Ramos (cell line): ENCODE results near the gene ANXA5.

Source experiments
- in situ Hi-C: fragments of 300-500 bp; cut with MboI; formaldehyde crosslinking; loops from one replicate; pipeline ENCODE4 v1.14.3; 2022; ENCODE audit warnings: low sequenced_read_pairs; ENCODE audit not compliant: unreplicated experiment

The ANXA5 gene

DNA sequence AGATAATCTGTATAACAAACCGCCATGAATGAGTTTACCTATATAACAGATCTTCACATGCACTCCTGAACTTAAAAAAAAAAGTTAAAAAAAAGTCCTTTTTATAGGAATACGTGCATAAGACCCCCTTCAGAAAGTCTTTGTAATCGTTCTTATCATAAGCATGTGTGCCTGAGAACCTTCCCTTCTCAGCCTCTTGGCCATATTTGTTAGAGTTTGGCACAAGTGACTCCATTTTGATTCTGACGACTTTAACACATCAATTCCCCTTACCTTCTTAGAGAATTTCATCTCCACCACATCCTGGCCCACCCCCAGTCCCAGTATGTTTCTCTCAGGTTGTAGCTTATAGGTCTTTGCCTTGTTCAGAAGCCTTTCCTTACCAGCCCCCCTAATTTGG lies 16.0 kb upstream of the ANXA5 start:
- in situ Hi-C loops = no loop called here

DNA sequence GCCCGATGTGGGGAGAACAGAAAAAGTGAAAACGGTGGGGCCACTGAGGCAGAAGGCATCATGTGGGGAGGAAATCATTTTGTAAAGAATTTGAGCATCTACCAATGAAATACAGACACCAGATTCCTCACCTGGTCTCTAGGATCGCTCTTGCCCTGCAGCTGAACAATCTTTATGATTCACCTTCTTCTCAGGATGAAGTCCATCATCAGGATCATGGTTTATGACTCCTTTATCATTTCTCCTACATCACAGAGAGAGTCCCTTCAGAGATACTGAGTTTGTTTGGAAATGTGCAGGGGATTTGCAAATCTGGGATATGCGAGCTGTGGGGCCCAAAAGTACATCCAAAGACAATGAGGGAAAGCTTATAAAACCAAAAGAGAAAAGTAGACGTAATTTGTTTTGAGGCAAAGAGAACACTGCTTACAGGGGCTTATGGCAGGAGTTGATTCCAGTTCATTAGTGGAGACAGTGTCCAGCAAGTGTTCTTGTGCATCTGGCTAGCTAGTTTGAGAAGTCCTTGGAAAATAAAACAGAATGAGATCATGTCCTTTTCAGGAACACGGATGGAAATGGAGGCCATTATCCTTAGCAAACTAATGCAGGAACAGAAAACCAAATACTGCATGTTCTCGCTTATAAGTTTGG lies 15.3 kb upstream of the ANXA5 start:
- in situ Hi-C loops = no loop called here

- in situ Hi-C loops = no loop called here
These were observed 14.7 kb upstream of the ANXA5 start for GRCh38 chr4:121711263-121712000.

GRCh38 chr4:121709766-121710405 lies 13.1 kb upstream of the ANXA5 start:
- in situ Hi-C loops = no loop called here

GRCh38 chr4:121707344-121707743 lies 10.6 kb upstream of the ANXA5 start:
- in situ Hi-C loops = no loop called here

GRCh38 chr4:121706595-121707021 lies 9.8 kb upstream of the ANXA5 start:
- in situ Hi-C loops = no loop called here

DNA sequence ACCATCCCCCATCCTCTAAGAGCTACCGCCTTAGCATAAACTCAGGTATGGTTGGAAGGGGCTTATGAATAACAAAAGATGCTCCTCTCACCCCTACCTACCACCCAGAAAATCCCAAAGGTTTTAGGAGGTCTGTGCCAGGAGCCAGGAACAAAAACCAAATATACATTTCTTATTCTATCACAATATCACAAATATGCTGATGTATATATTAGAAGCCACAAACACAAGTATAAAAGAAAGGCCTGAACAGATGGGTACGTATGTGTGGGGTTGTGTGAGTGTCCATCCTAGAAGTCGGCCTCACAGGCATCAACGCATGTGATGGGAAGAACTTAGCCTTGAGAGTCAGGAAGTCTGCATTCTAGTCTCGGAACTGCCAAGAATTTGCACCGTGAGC lies 8.7 kb upstream of the ANXA5 start:
- in situ Hi-C loops = no loop called here

- in situ Hi-C loops = no loop called here
These were observed 5.4 kb upstream of the ANXA5 start for GRCh38 chr4:121702136-121702535.

- in situ Hi-C loops = no loop called here
These were observed 4.5 kb upstream of the ANXA5 start for GRCh38 chr4:121701263-121701662.

GRCh38 chr4:121698236-121698671 lies 1.5 kb upstream of the ANXA5 start:
- in situ Hi-C loops = no loop called here

- in situ Hi-C loops = no loop called here
These were observed 784 bp upstream of the ANXA5 start for GRCh38 chr4:121697564-121697963.

- in situ Hi-C loops = no loop called here
These were observed 605 bp downstream of the ANXA5 start for GRCh38 chr4:121696170-121696580.

GRCh38 chr4:121693886-121694285 lies 2.9 kb downstream of the ANXA5 start:
- in situ Hi-C loops = no loop called here

DNA sequence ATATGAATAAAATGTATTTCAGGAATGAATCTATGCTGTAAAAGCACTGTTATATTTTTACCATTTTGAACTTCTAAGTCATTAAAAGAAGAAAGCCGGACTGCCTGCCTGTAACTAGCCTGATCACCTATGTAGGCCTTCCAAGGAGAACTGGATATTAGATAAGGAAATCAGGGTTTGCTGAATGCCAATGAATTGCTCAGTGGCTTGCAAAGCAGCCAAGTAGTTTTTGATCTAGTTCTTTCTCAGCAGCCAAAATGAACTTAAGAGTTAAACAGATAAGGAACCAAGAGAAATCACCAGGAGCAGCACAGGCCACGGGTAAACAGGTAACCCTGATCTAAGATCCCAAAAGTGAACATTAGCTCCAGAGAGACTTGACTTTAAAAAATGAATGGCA lies 3.3 kb downstream of the ANXA5 start:
- in situ Hi-C loops = no loop called here

GRCh38 chr4:121692261-121692660 lies 4.5 kb downstream of the ANXA5 start:
- in situ Hi-C loops = no loop called here

- in situ Hi-C loops = no loop called here
These were observed 6.8 kb downstream of the ANXA5 start for GRCh38 chr4:121690001-121690400.

GRCh38 chr4:121688701-121689100 lies 8.1 kb downstream of the ANXA5 start:
- in situ Hi-C loops = no loop called here

DNA sequence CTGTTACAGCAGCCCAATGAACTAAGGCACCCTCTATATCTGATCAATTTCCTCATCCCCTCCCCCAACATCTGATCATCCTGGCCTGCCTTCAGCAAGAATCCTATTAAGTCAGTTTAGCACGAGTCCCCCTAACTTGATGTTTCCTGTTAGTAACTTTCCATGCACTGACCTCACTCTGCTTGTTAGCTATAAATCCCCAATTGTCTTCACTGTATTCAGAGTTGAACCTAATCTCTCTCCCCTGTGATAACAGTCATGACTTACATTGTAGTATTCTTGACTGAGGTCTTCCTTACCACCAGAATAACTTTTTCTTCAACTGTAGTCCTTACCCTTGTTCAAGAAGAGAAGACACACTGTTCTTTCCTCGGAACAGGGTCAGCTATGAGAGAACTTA lies 8.5 kb downstream of the ANXA5 start:
- in situ Hi-C loops = no loop called here

GRCh38 chr4:121686255-121686654 lies 10.5 kb downstream of the ANXA5 start:
- in situ Hi-C loops = no loop called here

GRCh38 chr4:121685257-121685656 lies 11.5 kb downstream of the ANXA5 start:
- in situ Hi-C loops = no loop called here

GRCh38 chr4:121684561-121684960 lies 12.2 kb downstream of the ANXA5 start:
- in situ Hi-C loops = no loop called here
